DND-41 (cell line): Measurements from ENCODE around the gene PEPD.

Experiments used
- CTCF ChIP-seq: IDR thresholded peaks from 2 replicates; pipeline ENCODE4 v1.5.1; 2012; ENCODE audit warnings: borderline replicate concordance, low read length, moderate library complexity, mild to moderate bottlenecking; ENCODE audit not compliant: poor library complexity, severe bottlenecking; ENCODE audit errors: extremely low read depth
- EZH2 ChIP-seq: IDR thresholded peaks from 3 replicates; pipeline ENCODE4 v1.6.1; 2012; ENCODE audit warnings: borderline replicate concordance, low read depth, mild to moderate bottlenecking, moderate library complexity, low read length, inconsistent platforms; ENCODE audit not compliant: severe bottlenecking

GRCh38 chr19:33500586-33500985 lies 21.0 kb downstream of the PEPD start:
- TF ChIP-seq CTCF = no peak
- TF ChIP-seq EZH2 = no peak
